DMS 273 (cell line): ENCODE results near the gene PRMT3.
"Not testable (repeated sequence)": the region's sequence is repeated elsewhere in the genome, so short reads cannot be mapped to it uniquely, and the experiment has no call there.

Experiments used
- DNase-seq: peaks from one replicate; lab custom pipeline; 2025; ENCODE audit not compliant: unreplicated experiment; lab: John Stamatoyannopoulos, UW

PRMT3 gene

GRCh38 chr11:20387261-20388095 lies at the start of gene PRMT3:
PRMT3 (plus strand) TSS chr11:20387716; CDS start chr11:20387747, 31 bp downstream.
- DNase-seq: peak; percentile 97

DNA sequence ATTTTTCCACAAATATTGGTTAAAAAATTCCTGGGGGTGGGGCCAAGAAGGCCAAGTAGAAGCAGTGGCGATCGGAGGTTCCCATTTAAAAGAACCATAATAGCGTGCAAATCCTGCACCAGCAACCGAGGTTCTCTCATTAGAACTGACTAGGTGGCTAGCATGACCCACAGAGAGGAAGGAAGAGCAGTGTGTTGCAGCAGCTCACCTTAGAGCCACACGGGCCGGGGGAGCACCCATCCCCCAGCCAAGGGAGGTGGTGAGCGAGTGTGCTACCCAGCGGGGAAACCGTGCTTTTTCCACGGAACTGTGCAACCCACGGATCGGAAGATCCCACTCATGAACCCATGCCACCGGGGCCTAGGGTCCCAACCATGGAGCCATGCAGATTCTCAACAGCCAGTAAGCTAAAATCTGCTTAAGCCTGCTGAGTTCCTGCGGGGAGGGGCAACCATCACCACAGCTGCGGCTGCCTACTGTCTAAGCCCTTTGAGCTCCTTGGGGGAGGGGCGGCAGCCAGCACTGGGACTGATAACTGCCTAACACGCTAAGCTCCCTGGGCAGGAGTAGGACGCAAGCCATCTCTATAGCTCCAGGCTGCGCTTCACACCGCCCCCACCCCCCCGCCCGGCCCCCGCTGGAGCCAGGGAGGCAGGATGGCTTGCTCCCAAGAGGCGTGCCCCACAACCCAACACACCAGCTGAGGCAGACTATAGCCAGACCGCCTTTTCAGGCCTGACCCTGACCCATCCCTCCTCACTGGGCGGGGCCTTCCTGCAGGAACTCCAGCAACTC lies 45.0 kb upstream of the PRMT3 start:
- no peak for DNase-seq

GRCh38 chr11:20351136-20351535 lies 36.4 kb upstream of the PRMT3 start:
- DNase-seq: no peak

DNA sequence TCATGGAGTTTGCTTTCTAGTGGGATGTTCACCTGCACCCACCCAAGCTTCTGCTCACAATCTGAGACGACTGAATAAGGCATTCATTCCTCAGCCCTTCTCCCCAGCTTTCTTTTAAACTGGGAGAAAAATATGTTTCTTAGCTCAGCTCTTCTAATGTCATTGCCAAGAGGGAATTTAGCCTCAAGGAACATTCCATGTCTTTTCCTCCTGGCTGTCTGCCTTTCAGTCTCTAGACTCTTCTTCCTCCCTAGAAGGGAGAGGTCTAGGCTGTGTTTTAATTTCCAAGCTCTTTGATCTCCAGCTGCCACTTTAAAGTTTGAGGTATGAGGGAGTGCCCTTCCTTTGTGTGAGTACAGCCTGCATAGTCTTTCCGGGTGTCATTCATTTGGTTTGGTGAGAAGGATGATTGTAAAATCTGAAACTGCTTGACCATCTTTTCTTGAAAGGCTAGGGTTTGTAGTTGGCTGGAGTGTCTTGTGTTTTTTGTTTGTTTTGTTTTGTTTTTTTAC lies 35.7 kb upstream of the PRMT3 start:
- DNase-seq: no peak

DNA sequence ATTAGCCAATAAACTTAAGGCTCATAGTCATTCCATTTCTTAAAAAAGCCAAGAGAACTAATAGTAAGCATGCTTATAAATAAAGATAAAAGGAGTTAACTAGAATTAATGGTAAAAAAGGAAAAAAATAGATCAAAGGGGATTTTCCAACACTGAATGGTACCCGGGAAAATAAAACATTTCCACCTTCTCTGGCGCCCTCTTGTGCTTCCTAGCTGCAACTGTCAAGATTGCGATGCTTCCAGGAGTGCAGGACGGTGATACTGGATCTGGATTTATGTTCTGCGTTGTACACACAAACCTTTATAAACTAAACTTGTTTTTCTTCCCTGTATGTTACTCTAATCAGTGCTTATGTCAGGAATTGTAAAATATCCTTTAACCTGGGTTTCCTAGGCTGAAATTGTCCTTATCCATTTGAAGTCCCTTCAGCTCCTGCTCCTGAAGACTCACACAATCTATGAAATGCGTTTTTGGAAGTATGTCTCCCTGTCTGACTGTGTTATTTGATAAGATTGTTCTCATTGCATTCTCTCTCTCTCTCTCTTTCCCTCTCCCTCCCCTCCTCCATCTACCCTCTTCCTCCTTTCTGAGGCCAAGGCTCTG lies 33.6 kb upstream of the PRMT3 start:
- DNase-seq: peak; percentile 71

DNA sequence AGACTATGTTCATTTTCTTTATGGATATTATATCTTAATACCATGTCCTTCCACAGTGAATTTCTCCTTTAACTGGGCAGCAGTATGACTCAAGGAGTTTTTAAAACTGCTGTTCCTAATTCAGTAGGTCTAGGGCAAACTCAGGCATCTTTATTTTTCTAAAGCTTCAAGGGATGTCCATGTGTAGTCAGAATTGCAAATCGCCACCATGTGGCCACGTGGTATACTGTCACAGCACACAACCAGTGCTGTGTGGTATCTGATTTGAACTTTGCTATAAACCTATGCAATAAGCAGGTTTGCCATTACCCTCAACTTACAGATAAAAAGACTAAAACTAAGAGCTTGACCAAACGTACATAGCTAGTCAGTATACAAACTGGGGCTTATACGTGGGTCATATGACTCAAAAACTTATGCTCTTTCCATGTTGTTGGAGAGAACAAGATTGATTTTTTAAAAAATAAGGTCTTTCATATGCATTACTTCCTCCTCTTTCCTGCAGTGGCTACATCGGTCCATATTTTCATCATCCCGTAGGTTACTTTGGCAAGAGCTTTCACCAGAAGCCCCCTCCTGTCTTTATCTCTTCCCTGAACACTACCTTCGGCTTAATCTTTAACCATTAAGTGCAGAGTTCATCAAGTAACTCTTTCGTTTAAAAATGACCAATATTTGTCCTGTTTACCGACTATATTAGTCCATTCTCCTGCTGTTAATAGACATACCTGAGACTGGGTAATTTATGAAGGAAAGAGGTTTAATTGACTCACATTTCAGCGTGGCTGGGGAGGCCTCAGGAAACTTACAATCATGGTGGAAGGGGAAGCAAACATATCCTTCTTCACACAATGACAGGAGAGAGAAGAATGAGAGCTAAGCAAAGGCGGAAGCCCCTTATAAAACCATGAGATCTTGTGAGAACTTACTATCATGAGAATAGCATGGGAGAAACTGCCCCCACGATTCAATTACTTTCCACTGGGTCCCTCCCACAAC lies 32.0 kb upstream of the PRMT3 start:
- peak; percentile 67 for DNase-seq

- no peak for DNase-seq
Measured at GRCh38 chr11:20357150-20357549, 30.4 kb upstream of the PRMT3 start.

DNA sequence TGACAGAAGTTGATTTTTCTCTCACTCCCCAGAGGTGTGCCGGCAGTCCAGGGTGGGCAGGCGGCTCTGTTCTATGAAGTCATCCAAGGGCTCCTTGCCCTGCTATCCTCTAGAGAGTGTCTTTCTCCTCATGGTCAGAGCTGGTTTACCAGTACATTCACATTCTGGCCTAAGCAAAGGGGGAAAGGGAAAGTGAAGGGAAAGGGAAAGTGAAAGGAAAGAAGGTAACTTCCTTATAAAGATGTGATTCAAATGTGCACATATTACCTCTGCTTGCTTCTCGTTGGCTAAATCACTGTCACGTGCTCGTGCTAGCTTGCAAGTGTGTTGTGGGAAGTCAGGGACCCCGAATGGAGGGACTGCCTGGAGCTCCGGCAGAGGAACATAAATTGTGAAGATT lies 26.9 kb upstream of the PRMT3 start:
- no peak for DNase-seq

GRCh38 chr11:20362481-20362880 lies 25.0 kb upstream of the PRMT3 start:
- no peak for DNase-seq

GRCh38 chr11:20363149-20363499 lies 24.4 kb upstream of the PRMT3 start:
- no peak for DNase-seq

DNA sequence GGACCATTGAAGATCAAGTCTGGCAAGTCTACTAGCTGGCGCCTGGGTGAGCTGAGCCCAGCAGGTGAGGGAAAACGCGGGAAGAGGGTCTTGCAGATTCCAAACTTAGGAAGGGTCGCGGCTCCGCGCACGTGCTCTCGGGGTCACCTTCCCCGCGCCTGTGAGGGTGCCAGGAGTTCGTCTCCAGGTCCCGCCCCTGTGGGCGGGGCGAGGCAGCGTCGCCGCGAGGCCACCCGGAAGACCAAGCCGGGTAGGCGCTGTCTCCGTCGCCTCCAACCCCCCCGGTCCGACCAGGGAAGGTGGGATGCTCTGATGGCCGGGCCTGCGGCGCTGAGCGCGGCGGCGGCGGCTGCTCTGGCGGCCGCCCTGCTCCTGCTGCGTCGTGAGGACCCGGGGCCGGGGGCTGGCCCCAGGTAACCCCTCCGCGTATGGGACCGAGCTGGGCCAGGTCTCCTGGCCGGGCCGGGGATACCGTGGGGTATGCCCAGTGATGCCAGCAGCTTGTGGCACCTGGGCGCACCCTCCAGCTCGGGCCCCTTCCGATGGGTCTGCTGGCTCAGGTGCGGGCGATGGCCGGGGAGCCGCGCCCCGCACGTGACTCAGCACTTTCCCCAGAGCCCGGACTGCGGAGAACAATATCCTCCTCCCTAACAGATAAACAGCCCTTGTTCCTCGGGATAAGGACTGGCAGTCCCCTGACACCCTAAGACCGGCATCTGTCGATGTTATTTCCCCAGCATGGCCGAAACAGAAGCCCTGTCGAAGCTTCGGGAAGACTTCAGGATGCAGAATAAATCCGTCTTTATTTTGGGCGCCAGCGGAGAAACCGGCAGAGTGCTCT lies 23.8 kb upstream of the PRMT3 start, which contains the start of gene HTATIP2:
Gene HTATIP2 (plus strand): TSS at position 215 of the 841 bp plus-strand sequence. CDS start 524 bp downstream, at position 739.
- peak; percentile 57 for DNase-seq

- DNase-seq: peak; percentile 49
Measured at GRCh38 chr11:20364341-20364792, 23.1 kb upstream of the PRMT3 start.

DNA sequence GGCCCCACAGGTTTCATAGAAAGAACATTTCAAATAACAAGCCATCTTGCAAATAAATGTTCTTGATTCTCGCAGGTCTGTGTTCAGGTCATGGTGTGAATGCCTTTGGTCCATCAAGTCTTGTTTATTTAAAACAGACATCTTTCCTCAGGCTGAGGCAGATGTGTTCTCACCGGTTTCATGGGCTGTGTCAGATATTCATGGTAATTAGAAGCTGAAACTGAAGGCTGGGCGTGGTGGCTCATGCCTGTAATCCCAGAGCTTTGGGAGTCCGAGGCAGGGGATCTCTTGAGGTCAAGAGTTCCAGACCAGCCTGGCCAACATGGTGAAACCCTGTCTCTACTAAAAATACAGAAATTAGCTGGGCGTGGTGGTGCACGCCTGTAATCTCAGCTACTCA lies 22.1 kb upstream of the PRMT3 start:
- DNase-seq: not testable (repeated sequence)

DNA sequence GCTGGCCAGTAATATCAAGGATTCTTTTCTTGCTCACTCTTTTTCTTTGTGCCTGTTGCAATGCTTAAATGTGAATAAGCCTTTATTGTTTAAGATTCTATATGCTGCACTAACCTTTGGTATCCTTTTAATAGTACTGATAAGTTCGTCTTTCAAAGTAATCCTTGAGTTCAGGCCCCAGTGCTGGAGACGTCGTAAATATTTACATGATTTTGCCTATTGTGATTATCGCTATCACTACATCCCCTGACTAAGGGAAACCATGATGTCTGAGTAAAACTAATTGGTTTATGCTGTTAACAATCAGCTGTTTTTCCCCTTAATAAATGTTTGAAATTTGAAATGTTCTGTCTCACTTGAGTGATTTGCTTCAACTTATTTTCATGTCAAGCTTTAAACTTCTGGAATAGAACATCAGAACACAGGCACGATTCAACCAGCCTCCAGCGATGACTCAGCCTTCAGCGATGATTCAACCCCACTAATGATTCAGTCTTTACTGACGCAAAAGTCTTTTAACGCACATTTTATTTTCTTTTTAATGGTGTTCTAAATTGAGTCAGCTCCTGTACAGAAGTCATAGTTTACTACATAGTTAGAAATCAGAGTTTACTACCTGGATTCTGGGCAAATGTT lies 20.1 kb upstream of the PRMT3 start:
- DNase-seq: peak; percentile 22

DNA sequence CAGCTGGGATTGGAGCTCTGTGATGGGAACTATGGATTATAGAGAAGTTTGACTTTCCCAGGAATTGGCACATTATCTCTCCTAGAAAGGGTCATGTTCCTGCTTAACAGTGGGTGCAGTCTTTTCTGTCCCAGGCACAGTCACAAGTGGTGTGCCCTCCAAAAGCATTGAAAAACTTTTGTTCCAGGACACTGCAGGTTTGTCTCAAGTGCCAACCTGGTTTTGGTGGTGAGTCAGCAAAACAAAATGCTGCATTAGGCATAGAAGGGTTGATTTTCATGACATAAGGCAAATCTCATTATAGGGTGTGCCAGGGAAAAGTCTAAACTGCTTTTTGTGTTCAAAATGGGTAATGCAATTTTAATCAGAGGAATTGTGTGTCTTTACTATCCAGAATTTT lies 19.1 kb upstream of the PRMT3 start:
- DNase-seq: peak; percentile 12

GRCh38 chr11:20369826-20370225 lies 17.7 kb upstream of the PRMT3 start:
- DNase-seq: peak; percentile 14

GRCh38 chr11:20372081-20372626 lies 15.4 kb upstream of the PRMT3 start:
- DNase-seq: no peak

DNA sequence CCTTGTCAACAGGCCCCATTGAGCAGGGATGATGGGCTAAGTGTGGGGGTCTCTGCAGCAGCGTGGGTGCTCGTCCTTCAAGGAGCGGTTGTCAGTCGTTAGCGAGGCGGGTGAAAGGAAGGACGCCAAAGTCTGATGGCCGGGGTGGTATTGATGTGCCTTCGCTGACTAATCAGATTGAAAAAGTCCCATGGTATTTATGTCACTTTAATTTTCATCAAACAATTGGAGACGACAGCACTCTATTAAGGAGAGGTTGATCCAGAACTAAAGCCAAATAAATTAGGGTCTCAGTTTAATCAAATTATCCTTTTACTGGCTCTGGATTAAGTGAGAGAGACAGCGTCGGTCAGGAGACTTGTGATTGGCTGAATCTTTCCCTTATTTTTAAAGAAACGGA lies 14.4 kb upstream of the PRMT3 start:
- no peak for DNase-seq
